H1 (cell line): Measurements from ENCODE around the gene SLC30A2. TPM values are rescaled to one million over a fixed set of nuclear protein-coding genes. Genes with fewer than 3 reads are reported as not detected.

Experiments
- CTCF ChIA-PET: fragments of 300-600 bp; sonication (Branson Sonifier 250); formaldehyde crosslinking; loops from one replicate; lab custom pipeline; 2021; ENCODE audit not compliant: partially characterized antibody; lab: Charles Lee
- POLR2A ChIA-PET: fragments of 300-600 bp; sonication (Branson Sonifier 250); formaldehyde crosslinking; loops from one replicate; lab custom pipeline; 2021; ENCODE audit warnings: inconsistent platforms; ENCODE audit not compliant: partially characterized antibody; lab: Charles Lee
- DNase-seq, 2 experiments: peaks; one replicate each; pipeline versions ENCODE4 v3.0.0 to v3.0.0-alpha.2; 2010 to 2022; ENCODE audit warnings: low spot score in 2 of 2, low read depth in 1 of 2, mixed read lengths in 1 of 2
- FAIRE-seq: peaks from 2 replicates; lab custom pipeline; 2011; peaks lifted over from hg19 to GRCh38; lab: Jason Lieb, UNC
- H2AFZ ChIP-seq: 2 replicates; pipeline ENCODE4 v1.8.1; 2012; ENCODE audit warnings: low read length, inconsistent platforms
- H2AK5ac ChIP-seq: 2 replicates; pipeline ENCODE4 v1.6.1; 2013; ENCODE audit warnings: low read depth, low read length
- H2BK120ac ChIP-seq: replicated peaks from 2 replicates; pipeline ENCODE3; 2013; ENCODE audit warnings: low read depth, low read length, inconsistent platforms
- H2BK12ac ChIP-seq: 2 replicates; pipeline ENCODE4 v1.6.1; 2013; ENCODE audit warnings: low read depth, low read length
- H2BK15ac ChIP-seq: 2 replicates; pipeline ENCODE4 v1.6.1; 2013; ENCODE audit warnings: low read length
- H2BK20ac ChIP-seq: 2 replicates; pipeline ENCODE4 v1.6.1; 2013; ENCODE audit warnings: low read length
- H2BK5ac ChIP-seq: 2 replicates; pipeline ENCODE4 v1.6.1; 2013; ENCODE audit warnings: low read depth, low read length
- H3K14ac ChIP-seq: 2 replicates; pipeline ENCODE4 v1.6.1; 2013; ENCODE audit warnings: inconsistent platforms; ENCODE audit not compliant: insufficient read length
- H3K18ac ChIP-seq: 2 replicates; pipeline ENCODE4 v1.6.1; 2013; ENCODE audit warnings: low read length; ENCODE audit errors: extremely low read depth
- H3K23ac ChIP-seq: 2 replicates; pipeline ENCODE4 v1.6.1; 2013; ENCODE audit warnings: inconsistent platforms; ENCODE audit not compliant: insufficient read length
- H3K23me2 ChIP-seq: 2 replicates; pipeline ENCODE4 v1.6.1; 2013; ENCODE audit warnings: low read depth, low read length
- H3K27ac ChIP-seq: 2 replicates; pipeline ENCODE4 v1.6.1; 2011; ENCODE audit warnings: low read depth, low read length, inconsistent platforms
- H3K27me3 ChIP-seq, 4 experiments: replicated peaks in 1 of 4; 1 replicate in 1 of 4; 2 replicates in 3 of 4; pipeline versions ENCODE4 v1.6.1 to v1.8.1; 2011 to 2013; ENCODE audit warnings: low read length in 3 of 4, mild to moderate bottlenecking in 3 of 4, inconsistent platforms in 2 of 4, mixed read lengths in 2 of 4, moderate library complexity in 1 of 4; ENCODE audit not compliant: control insufficient read depth in 3 of 4, insufficient read depth in 3 of 4; ENCODE audit errors: extremely low read depth in 1 of 4
- H3K36me3 ChIP-seq, 4 experiments: 2 replicates each; pipeline versions ENCODE4 v1.6.1 to v1.8.1; 2011 to 2013; ENCODE audit warnings: mild to moderate bottlenecking in 4 of 4, low read length in 3 of 4, moderate library complexity in 2 of 4, control low read depth in 1 of 4, inconsistent platforms in 1 of 4; ENCODE audit not compliant: insufficient read depth in 4 of 4, control insufficient read depth in 2 of 4
- H3K4ac ChIP-seq: replicated peaks from 2 replicates; pipeline ENCODE3; 2013; ENCODE audit warnings: low read length, low read depth, mixed read lengths, inconsistent platforms; ENCODE audit not compliant: insufficient read length
- H3K4me1 ChIP-seq, 4 experiments: replicated peaks in 1 of 4; 1 replicate in 1 of 4; 2 replicates in 3 of 4; pipeline versions ENCODE4 v1.6.1 to v1.8.1; 2011 to 2013; ENCODE audit warnings: low read length in 3 of 4, inconsistent platforms in 2 of 4, mixed read lengths in 1 of 4; ENCODE audit not compliant: insufficient read depth in 4 of 4, control insufficient read depth in 3 of 4
- H3K4me2 ChIP-seq, 2 experiments: 2 replicates each; pipeline versions ENCODE4 v1.6.1 to v1.8.1; 2011 to 2013; ENCODE audit warnings: low read depth in 2 of 2, low read length in 2 of 2, control low read depth in 1 of 2, inconsistent platforms in 1 of 2, mild to moderate bottlenecking in 1 of 2; ENCODE audit not compliant: insufficient read depth in 1 of 2
- H3K4me3 ChIP-seq, 4 experiments: fragments of 200-600, 300-600 bp in 1 of 4; sonication (generic), shearing (Covaris generic), sonication (Bioruptor Twin) in 1 of 4; 2 replicates each; pipeline versions ENCODE4 v1.5.1 to v1.8.1; 2011 to 2016; ENCODE audit warnings: low read length in 4 of 4, low read depth in 3 of 4, control low read depth in 2 of 4, inconsistent platforms in 2 of 4, mild to moderate bottlenecking in 2 of 4, mixed read lengths in 1 of 4, moderate library complexity in 1 of 4; ENCODE audit not compliant: insufficient read depth in 2 of 4; ENCODE audit errors: extremely low read depth in 1 of 4
- H3K56ac ChIP-seq: replicated peaks from 2 replicates; pipeline ENCODE3; 2013; ENCODE audit warnings: low read depth, mild to moderate bottlenecking, mixed read lengths, low read length, inconsistent platforms; ENCODE audit not compliant: insufficient read length
- H3K79me1 ChIP-seq: 2 replicates; pipeline ENCODE4 v1.6.1; 2013; ENCODE audit warnings: low read depth, low read length, control low read depth
- H3K79me2 ChIP-seq, 2 experiments: 2 replicates each; pipeline versions ENCODE4 v1.6.1 to v1.8.1; 2012 to 2013; ENCODE audit warnings: low read length in 2 of 2, mild to moderate bottlenecking in 2 of 2, inconsistent platforms in 1 of 2; ENCODE audit not compliant: insufficient read depth in 2 of 2, control insufficient read depth in 1 of 2
- H3K9ac ChIP-seq, 4 experiments: replicated peaks in 1 of 4; 1 replicate in 1 of 4; 2 replicates in 3 of 4; pipeline versions ENCODE4 v1.6.1 to v1.8.1; 2011 to 2013; ENCODE audit warnings: low read depth in 3 of 4, low read length in 3 of 4, control low read depth in 2 of 4, mild to moderate bottlenecking in 2 of 4, moderate library complexity in 2 of 4, inconsistent platforms in 1 of 4; ENCODE audit errors: extremely low read depth in 1 of 4
- H3K9me3 ChIP-seq, 2 experiments: 2 replicates each; pipeline versions ENCODE4 v1.6.1 to v1.8.1; 2012 to 2013; ENCODE audit warnings: mild to moderate bottlenecking in 2 of 2, moderate library complexity in 2 of 2, control low read depth in 1 of 2, inconsistent platforms in 1 of 2, low read depth in 1 of 2, low read length in 1 of 2, mixed read lengths in 1 of 2; ENCODE audit not compliant: insufficient read depth in 2 of 2
- H4K20me1 ChIP-seq, 2 experiments: replicated peaks in 1 of 2; 2 replicates each; pipeline versions ENCODE3 to v1.8.1; 2011 to 2013; ENCODE audit warnings: inconsistent platforms in 2 of 2, low read length in 2 of 2, mild to moderate bottlenecking in 1 of 2; ENCODE audit not compliant: insufficient read depth in 2 of 2, control insufficient read depth in 1 of 2
- H4K5ac ChIP-seq: 2 replicates; pipeline ENCODE4 v1.6.1; 2013; ENCODE audit warnings: low read length, low read depth, mixed read lengths, inconsistent platforms; ENCODE audit not compliant: insufficient read length
- H4K8ac ChIP-seq: 2 replicates; pipeline ENCODE4 v1.8.0; 2013; ENCODE audit warnings: mild to moderate bottlenecking, moderate library complexity, low read length, inconsistent platforms; ENCODE audit not compliant: insufficient read depth; ENCODE audit errors: extremely low read depth
- H4K91ac ChIP-seq: replicated peaks from 2 replicates; pipeline ENCODE3; 2013; ENCODE audit warnings: low read length, mixed read lengths, inconsistent platforms; ENCODE audit not compliant: insufficient read length
- CEBPB ChIP-seq: IDR thresholded peaks from 2 replicates; pipeline ENCODE4 v1.6.1; 2012; ENCODE audit warnings: low read depth, low read length
- CHD2 ChIP-seq: IDR thresholded peaks from 2 replicates; pipeline ENCODE4 v1.6.1; 2012; ENCODE audit warnings: low read length, improper control_type of control experiment
- RFX5 ChIP-seq: IDR thresholded peaks from 2 replicates; pipeline ENCODE4 v1.6.1; 2011; ENCODE audit warnings: low read depth, low read length, improper control_type of control experiment, borderline replicate concordance
- SRF ChIP-seq: IDR thresholded peaks from 2 replicates; pipeline ENCODE4 v1.6.1; 2011; ENCODE audit warnings: mild to moderate bottlenecking, low read depth, low read length, moderate library complexity
- WGBS, 2 experiments: shearing (Covaris generic) in 1 of 2; methylation state at CpG; one replicate each; pipeline versions ENCODE4 v1.1.6 to v1.1.7; 2013 to 2015; ENCODE audit warnings: low lambda C conversion rate in 2 of 2, mixed read lengths in 2 of 2, inconsistent platforms in 1 of 2, low coverage in 1 of 2, missing lambda C conversion rate in 1 of 2; ENCODE audit not compliant: insufficient replicate concordance in 2 of 2, insufficient coverage in 1 of 2, insufficient read length in 1 of 2; ENCODE audit errors: extremely low coverage in 1 of 2, missing lambda C conversion rate in 1 of 2; 5-methylcytosine and 5-hydroxymethylcytosine counted together
- polyA plus RNA-seq, 7 experiments: library from polyadenylated mRNA; depleted of rRNA in 3 of 7; stranded (reverse) in 5 of 7; unstranded in 2 of 7; fragments of >200 nt in 5 of 7; fragments of 200-250 nt in 2 of 7; gene quantifications; 1 replicate in 5 of 7; 2 replicates in 1 of 7; 4 replicates in 1 of 7; pipeline versions ENCODE4 v1.2.1 to v1.2.3, GENCODE V29; 2011 to 2013; ENCODE audit warnings: missing spikeins in 2 of 7, mixed read lengths in 2 of 7
- total RNA-seq: library from RNA; stranded (reverse); fragmentation: NEBNext Ultra II Directional; extraction: Animal tissue kit (Norgen Biotek cat#: 25700); gene quantifications from 2 replicates; pipeline ENCODE4 v1.2.1, GENCODE V29; 2021

Gene SLC30A2
- total and polyA plus RNA-seq, 2 of the 8 experiments (the other 6 are each of a cell fraction or from before 2014, with no cell fraction given): 0.19 to 0.76 TPM

DNA sequence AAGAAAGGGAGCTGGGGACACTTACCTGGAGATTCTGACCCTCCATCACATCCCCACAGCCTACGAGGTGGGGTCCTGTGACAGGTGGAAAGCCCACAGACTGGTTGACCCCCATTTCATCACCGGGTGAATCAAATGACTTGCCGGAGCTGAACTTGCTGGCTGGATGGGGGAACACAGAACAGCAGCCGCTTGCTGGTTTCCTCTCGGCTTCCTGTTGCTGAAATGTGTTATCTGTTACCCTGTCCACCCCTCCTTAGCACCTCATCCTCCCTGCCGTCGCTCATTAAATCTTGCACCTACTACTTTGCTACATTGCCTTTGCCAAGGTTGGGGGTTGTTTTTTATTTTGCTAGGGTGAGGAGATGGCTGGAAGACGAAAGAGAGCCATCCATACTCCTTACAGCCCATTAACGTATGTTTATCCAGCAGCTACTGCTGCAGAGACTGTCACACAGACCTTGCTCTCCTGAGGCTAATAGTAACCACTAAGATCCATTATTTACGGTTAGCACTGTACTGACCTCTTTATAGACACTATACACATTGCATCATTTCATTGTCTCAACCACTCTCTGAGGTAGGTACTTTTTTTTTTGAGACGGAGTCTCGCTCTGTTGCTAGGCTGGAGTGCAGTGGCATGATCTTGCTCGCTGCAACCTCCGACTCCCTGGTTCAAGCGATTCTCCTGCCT lies 55.1 kb downstream of the SLC30A2 start:
- no peaks in the 10 kb centered on the region; a peak in 1 of 7 replicates for H3K27me3 ChIP-seq
- no peak overlapping the region for H3K4me3 ChIP-seq
- H3K14ac ChIP-seq: no peak overlapping the region
- no peaks in the 10 kb centered on the region for H3K79me1 ChIP-seq
- H3K36me3 ChIP-seq: peaks cover 0 to 8% (median 2%) of the 10 kb centered on the region in 4 experiments; a peak in 1 of 8 replicates
- DNase-seq (no peak), FAIRE-seq (no peak)
- no peak overlapping the region for H3K4me2 ChIP-seq
- H4K91ac ChIP-seq: no peak overlapping the region
- H2BK12ac ChIP-seq: no peak overlapping the region
- peaks cover 0 to 2% of the 10 kb centered on the region in 2 experiments; a peak in 1 of 4 replicates for H3K79me2 ChIP-seq
- no peak overlapping the region for H3K18ac ChIP-seq
- H3K9ac ChIP-seq: no peak overlapping the region
- 86% methylated on average over 15 of the region's 15 CpGs; no CpG with 5 or more reads in 1 of the 2 experiments for WGBS, 2 experiments
- no peak overlapping the region for H3K4ac ChIP-seq
- no peaks in the 10 kb centered on the region for H4K20me1 ChIP-seq
- H4K8ac ChIP-seq: no peak overlapping the region
- H2AFZ ChIP-seq: no peak overlapping the region
- H3K56ac ChIP-seq: no peak overlapping the region
- H2BK5ac ChIP-seq: no peak overlapping the region
- H2AK5ac ChIP-seq: no peak overlapping the region
- H3K4me1 ChIP-seq: peaks cover 0 to 5% (median 4%) of the 10 kb centered on the region in 4 experiments; a peak in 3 of 7 replicates
- H3K23me2 ChIP-seq: no peaks in the 10 kb centered on the region
- no peaks in the 10 kb centered on the region for H3K9me3 ChIP-seq
- POLR2A ChIA-PET: interaction anchor here (0.7 to 1.1 kb wide), 2 partner anchors 29 to 61 kb away, joined by 3 read pairs; no protein-coding TSS in a partner anchor
- no peak overlapping the region for H2BK20ac ChIP-seq
- H4K5ac ChIP-seq: no peak overlapping the region
- H3K27ac ChIP-seq: no peak overlapping the region
- CTCF ChIA-PET: interaction anchor here (0.6 to 20.0 kb wide), 6 partner anchors 10 to 154 kb away, joined by 3 to 330 read pairs (median 4); partner anchors contain the start of gene STMN1
- no peak overlapping the region for H3K23ac ChIP-seq
- no peak overlapping the region for H2BK15ac ChIP-seq
- H2BK120ac ChIP-seq: no peak overlapping the region
- no peak for TF ChIP-seq CHD2
- no peak for TF ChIP-seq SRF
- TF ChIP-seq RFX5: no peak
- TF ChIP-seq CEBPB: no peak
